Neural progenitor cell (in vitro differentiated cells): ENCODE data around the gene IDI2.

Experiments
- EZH2 ChIP-seq: fragments of 200-600 bp; sonication (generic); IDR thresholded peaks from 2 replicates; pipeline ENCODE4 v1.6.1; 2017; ENCODE audit warnings: antibody characterized with exemption, mild to moderate bottlenecking, moderate library complexity
- EZH2phosphoT487 ChIP-seq: fragments of 200-600 bp; sonication (generic); IDR thresholded peaks from 2 replicates; pipeline ENCODE4 v1.6.1; 2017; ENCODE audit warnings: antibody characterized with exemption
- TF ChIP-seq, protein P1 (sequence below): fragments of 200-600 bp; sonication (generic); IDR thresholded peaks from 2 replicates; pipeline ENCODE4 v1.5.1; 2017; ENCODE audit warnings: antibody characterized with exemption, mild to moderate bottlenecking

DNA sequence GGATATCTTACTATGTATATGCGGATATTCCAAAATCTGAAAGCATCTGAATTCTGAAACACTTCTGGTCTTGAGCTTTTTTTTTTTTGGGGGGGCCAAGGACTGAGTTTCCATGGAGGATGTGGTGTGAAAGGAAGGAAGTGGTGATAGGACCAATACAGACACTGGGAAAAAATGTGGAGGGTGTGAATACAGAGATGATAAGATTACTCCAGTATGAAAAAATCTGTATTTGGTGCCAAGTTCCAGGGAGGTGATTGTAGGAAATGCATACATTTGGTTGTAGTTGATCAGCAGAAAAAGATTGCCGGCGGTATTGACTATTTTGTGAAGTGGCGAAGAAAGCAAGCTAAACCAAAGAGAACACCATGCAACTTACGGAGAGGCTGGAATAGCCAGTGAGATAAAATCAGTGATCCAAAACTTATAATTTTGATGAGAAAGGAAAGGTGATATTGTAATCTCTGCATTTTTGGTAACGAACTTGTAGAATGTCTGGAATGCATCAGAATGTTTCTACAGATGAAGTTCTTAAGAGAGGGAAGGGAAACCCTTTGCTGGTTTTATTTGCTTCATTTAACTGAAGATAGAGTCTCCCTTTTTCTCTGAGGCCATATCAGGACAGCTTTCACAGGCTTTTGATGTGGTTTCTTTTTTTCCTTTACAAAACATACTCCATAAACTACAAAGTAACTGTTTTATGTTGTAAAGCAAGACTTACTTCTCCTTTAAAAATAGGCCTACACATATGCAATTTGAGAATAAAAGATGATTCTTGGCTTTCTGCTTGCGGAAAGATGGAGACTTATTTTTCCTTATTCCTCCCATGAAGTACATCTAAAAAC lies 36.5 kb upstream of the IDI2 start:
- TF ChIP-seq, protein P1, sequence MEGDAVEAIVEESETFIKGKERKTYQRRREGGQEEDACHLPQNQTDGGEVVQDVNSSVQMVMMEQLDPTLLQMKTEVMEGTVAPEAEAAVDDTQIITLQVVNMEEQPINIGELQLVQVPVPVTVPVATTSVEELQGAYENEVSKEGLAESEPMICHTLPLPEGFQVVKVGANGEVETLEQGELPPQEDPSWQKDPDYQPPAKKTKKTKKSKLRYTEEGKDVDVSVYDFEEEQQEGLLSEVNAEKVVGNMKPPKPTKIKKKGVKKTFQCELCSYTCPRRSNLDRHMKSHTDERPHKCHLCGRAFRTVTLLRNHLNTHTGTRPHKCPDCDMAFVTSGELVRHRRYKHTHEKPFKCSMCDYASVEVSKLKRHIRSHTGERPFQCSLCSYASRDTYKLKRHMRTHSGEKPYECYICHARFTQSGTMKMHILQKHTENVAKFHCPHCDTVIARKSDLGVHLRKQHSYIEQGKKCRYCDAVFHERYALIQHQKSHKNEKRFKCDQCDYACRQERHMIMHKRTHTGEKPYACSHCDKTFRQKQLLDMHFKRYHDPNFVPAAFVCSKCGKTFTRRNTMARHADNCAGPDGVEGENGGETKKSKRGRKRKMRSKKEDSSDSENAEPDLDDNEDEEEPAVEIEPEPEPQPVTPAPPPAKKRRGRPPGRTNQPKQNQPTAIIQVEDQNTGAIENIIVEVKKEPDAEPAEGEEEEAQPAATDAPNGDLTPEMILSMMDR, result no peak
- TF ChIP-seq EZH2 (no peak), EZH2phosphoT487 (no peak)
